Fibroblast of mammary gland (primary cell): ENCODE data around the gene EPN1.
A peak's percentile ranks its signal among the peaks of the same experiment; 100 is the strongest.

Source experiments
- DNase-seq: peaks from one replicate; pipeline ENCODE4 v3.0.0-alpha.2; 2010; ENCODE audit warnings: low read depth
- H3K4me3 ChIP-seq: 2 replicates; pipeline ENCODE4 v1.5.1; 2011; ENCODE audit warnings: low read depth, mild to moderate bottlenecking, low read length, moderate library complexity; ENCODE audit not compliant: control insufficient read depth
- CTCF ChIP-seq: conservative IDR thresholded peaks from 2 replicates; pipeline ENCODE4 v1.5.1; 2011; ENCODE audit warnings: low read depth, low read length, inconsistent platforms; ENCODE audit not compliant: control insufficient read depth, insufficient read depth

The EPN1 gene

GRCh38 chr19:55697698-55698097 is 22.7 kb downstream of the EPN1 start:
- no peak for DNase-seq
- no peak overlapping the region for H3K4me3 ChIP-seq
- TF ChIP-seq CTCF = no peak

GRCh38 chr19:55698256-55698655 is 23.2 kb downstream of the EPN1 start:
- TF ChIP-seq CTCF = no peak
- DNase-seq = no peak
- no peak overlapping the region for H3K4me3 ChIP-seq

- H3K4me3 ChIP-seq = no peak overlapping the region
- DNase-seq = no peak
- no peak for TF ChIP-seq CTCF
Observed at GRCh38 chr19:55699221-55699620, 24.2 kb downstream of the EPN1 start.

- no peak for DNase-seq
- TF ChIP-seq CTCF = no peak
- H3K4me3 ChIP-seq = no peak overlapping the region
Observed at GRCh38 chr19:55700813-55701212, 25.8 kb downstream of the EPN1 start.

GRCh38 chr19:55702131-55702627 is 27.2 kb downstream of the EPN1 start:
- H3K4me3 ChIP-seq = no peak overlapping the region

GRCh38 chr19:55703790-55704215 is 28.8 kb downstream of the EPN1 start:
- peak; percentile 45 for DNase-seq
- no peak overlapping the region for H3K4me3 ChIP-seq
- peak; percentile 65 for TF ChIP-seq CTCF

More at GRCh38 chr19:55702131-55702627, 27.2 kb downstream of the EPN1 start:
- DNase-seq = no peak
- TF ChIP-seq CTCF = no peak
